SH-SY5Y (cell line): ENCODE data around the gene ZP1.

ENCODE experiments used
- GATA2 ChIP-seq: IDR thresholded peaks from 2 replicates; pipeline ENCODE4 v1.6.1; 2011; ENCODE audit warnings: mild to moderate bottlenecking, low read depth, low read length
- GATA3 ChIP-seq: IDR thresholded peaks from 2 replicates; pipeline ENCODE4 v1.6.1; 2011; ENCODE audit warnings: low read depth, mild to moderate bottlenecking, low read length, moderate library complexity

- no peak for TF ChIP-seq GATA3
- no peak for TF ChIP-seq GATA2
Observed at GRCh38 chr11:60921259-60921658, 53.9 kb downstream of the ZP1 start.
